ENCODE data around the gene CRYBA1.

CRYBA1 gene

GRCh38 chr17:29245401-29245800 is 1.3 kb upstream of the CRYBA1 start:
- TF ChIP-seq CTCF (conservative IDR thresholded peaks at IDR 0.05; ENCODE audit: low read depth, low read length) = no peak
- no peak overlapping the region for H3K4me3 ChIP-seq (ENCODE audit: low read depth, low read length)
- no peak for DNase-seq (ENCODE audit: low read depth)

- no peak for TF ChIP-seq CTCF (conservative IDR thresholded peaks at IDR 0.05; ENCODE audit: low read depth, low read length)
- DNase-seq (ENCODE audit: low read depth) = no peak
- no peak overlapping the region for H3K4me3 ChIP-seq (ENCODE audit: low read depth, low read length)
Observed at GRCh38 chr17:29247219-29247618, 560 bp downstream of the CRYBA1 start.

- H3K4me3 ChIP-seq (ENCODE audit: low read depth, low read length) = no peak overlapping the region
- TF ChIP-seq CTCF (conservative IDR thresholded peaks at IDR 0.05; ENCODE audit: low read depth, low read length) = no peak
- no peak for DNase-seq (ENCODE audit: low read depth)
Observed at GRCh38 chr17:29248845-29249244, 2.2 kb downstream of the CRYBA1 start.

GRCh38 chr17:29250666-29251065 is 4.0 kb downstream of the CRYBA1 start:
- peak; percentile 55 for DNase-seq (ENCODE audit: low read depth)
- TF ChIP-seq CTCF (conservative IDR thresholded peaks at IDR 0.05; ENCODE audit: low read depth, low read length) = no peak

GRCh38 chr17:29251184-29251583 is 4.5 kb downstream of the CRYBA1 start:
- H3K4me3 ChIP-seq (ENCODE audit: low read depth, low read length) = no peak overlapping the region
- no peak for TF ChIP-seq CTCF (conservative IDR thresholded peaks at IDR 0.05; ENCODE audit: low read depth, low read length)
- DNase-seq (ENCODE audit: low read depth) = no peak

More at GRCh38 chr17:29250666-29251065, 4.0 kb downstream of the CRYBA1 start:
- H3K4me3 ChIP-seq (ENCODE audit: low read depth, low read length) = no peak overlapping the region

GRCh38 chr17:29252101-29252791 is 5.6 kb downstream of the CRYBA1 start:
- peak; percentile 73 for DNase-seq (ENCODE audit: low read depth)
- peak; percentile 56 for TF ChIP-seq CTCF (conservative IDR thresholded peaks at IDR 0.05; ENCODE audit: low read depth, low read length)
- H3K4me3 ChIP-seq (ENCODE audit: low read depth, low read length) = no peak overlapping the region

GRCh38 chr17:29253037-29253436 is 6.4 kb downstream of the CRYBA1 start:
- DNase-seq (ENCODE audit: low read depth) = no peak
- no peak for TF ChIP-seq CTCF (conservative IDR thresholded peaks at IDR 0.05; ENCODE audit: low read depth, low read length)
- no peak overlapping the region for H3K4me3 ChIP-seq (ENCODE audit: low read depth, low read length)

All from choroid plexus epithelial cell (primary cell).